ENCODE measurements around the gene CLDN6. TPM values are rescaled to one million over a fixed set of nuclear protein-coding genes. Genes with fewer than 3 reads are reported as not detected.

CLDN6 gene
- total and polyA plus RNA-seq, 2 of the 13 experiments (the other 11 are each of a cell fraction or from before 2014, with no cell fraction given) = 5.9 to 7.6 TPM

DNA sequence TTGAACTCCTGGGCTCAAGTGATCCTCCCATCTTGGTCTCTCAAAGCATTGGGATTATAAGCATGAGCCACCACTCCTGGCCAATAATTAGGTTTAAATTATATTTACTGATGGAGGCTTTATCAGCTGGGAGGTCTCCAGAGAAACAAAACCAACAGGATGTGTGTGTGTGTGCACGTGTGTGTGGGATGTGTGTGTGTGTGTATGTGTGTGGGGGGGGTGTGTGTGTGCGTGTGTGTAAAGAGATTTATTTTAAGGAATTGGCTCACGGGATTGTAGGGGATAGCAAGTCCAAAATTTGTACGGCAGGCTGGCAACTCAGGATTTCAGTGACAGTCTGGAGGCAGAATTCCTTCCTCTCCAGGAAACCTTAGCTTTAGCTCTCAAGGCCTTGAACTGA, 33.0 kb upstream of the CLDN6 start:
- Histone ChIP-seq H4K20me1 (ENCODE audit: insufficient read depth, low read length) (no peaks in the 10 kb centered on the region), H3K9me3 (ENCODE audit: low read length) (no peaks in the 10 kb centered on the region), H3K9ac (ENCODE audit: insufficient read depth, low read depth, low read length) (no peak overlapping the region), H3K4me1 (ENCODE audit: insufficient read depth, low read length) (peaks cover 2% of the 10 kb centered on the region; the same call in 1 of the 2 replicates), H3K79me2 (ENCODE audit: insufficient read depth, low read length) (no peaks in the 10 kb centered on the region), H3K27ac (ENCODE audit: extremely low read length, insufficient read depth, low read length) (no peak overlapping the region), H3K4me2 (ENCODE audit: low read depth, low read length) (no peak overlapping the region), H2AFZ (ENCODE audit: low read length) (no peak overlapping the region), H3K27me3 (ENCODE audit: control insufficient read depth in 1 of 2, insufficient read depth in 2 of 2, low read length in 2 of 2) (peaks cover 8 to 50% of the 10 kb centered on the region in 2 experiments), H3K36me3 (replicated peaks in 1 of 2; ENCODE audit: control insufficient read depth in 1 of 2, insufficient read depth in 2 of 2, low read length in 2 of 2) (no peaks in the 10 kb centered on the region), H3K4me3 (replicated peaks in 1 of 3; ENCODE audit: insufficient read depth in 1 of 3, low read depth in 2 of 3, low read length in 3 of 3) (no peak overlapping the region)
- no peak for FAIRE-seq
- no TSS peak for BruUV-seq (replicated peaks)
- POLR2A ChIA-PET = no interaction called here
- intact Hi-C loops (cut with micrococcal nuclease; ENCODE audit: unreplicated experiment) = no loop called here
- DNase-seq (ENCODE audit: low spot score) = no peak
- WGBS (ENCODE audit: low lambda C conversion rate) = 57% methylated on average over 4 of the region's 4 CpGs
- no peak for TF ChIP-seq ZNF430 (CRISPR knock-in tag; IDR thresholded peaks at IDR 0.05)
- TF ChIP-seq PPARG (CRISPR knock-in tag; conservative IDR thresholded peaks at IDR 0.05) = no peak
- TF ChIP-seq SOX13 (IDR thresholded peaks at IDR 0.05) = no peak
- TF ChIP-seq SOX13 (CRISPR knock-in tag; conservative IDR thresholded peaks at IDR 0.05 in 1 of 2, IDR thresholded peaks at IDR 0.05 in 1 of 2) = no peak
- TF ChIP-seq ZNF615 (CRISPR knock-in tag; IDR thresholded peaks at IDR 0.05; ENCODE audit: borderline replicate concordance) = no peak
- no peak for TF ChIP-seq ZMYM3 (CRISPR knock-in tag; IDR thresholded peaks at IDR 0.05)
- CTCF ChIA-PET (ENCODE audit: low intra/inter-chr PET ratio, low total read pairs) = no interaction called here
- in situ Hi-C loops (cut with HindIII; ENCODE audit: extremely low pct_ligation_motif_present, low pct_unique_long_range_greater_than_20kb) = no loop called here
- no peak for ATAC-seq

DNA sequence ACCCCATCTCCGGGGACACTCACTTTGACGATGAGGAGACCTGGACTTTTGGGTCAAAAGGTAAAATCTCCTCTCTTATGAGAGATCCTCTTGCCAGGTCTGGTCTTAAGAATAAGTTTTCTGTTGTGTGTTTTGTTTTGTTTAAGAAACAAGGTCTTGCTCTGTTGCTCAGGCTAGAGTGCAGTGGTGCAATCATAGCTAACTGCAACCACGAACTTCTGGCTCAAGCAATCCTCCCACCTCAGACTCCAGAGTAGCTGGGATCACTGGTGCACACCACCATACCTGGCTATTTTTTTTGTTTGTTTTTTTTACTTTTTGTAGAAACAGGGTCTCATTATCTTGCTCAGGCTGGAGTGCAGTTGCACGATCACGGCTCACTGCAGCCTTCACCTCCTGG, 32.5 kb upstream of the CLDN6 start:
- peaks cover 5% of the 10 kb centered on the region; the same call in 1 of the 2 replicates for H3K4me1 ChIP-seq (ENCODE audit: insufficient read depth, low read length)
- in situ Hi-C loops (cut with HindIII; ENCODE audit: extremely low pct_ligation_motif_present, low pct_unique_long_range_greater_than_20kb) = no loop called here
- no TSS peak for BruUV-seq (replicated peaks)
- H3K4me3 ChIP-seq (replicated peaks in 1 of 3; ENCODE audit: insufficient read depth in 1 of 3, low read depth in 2 of 3, low read length in 3 of 3) = no peak overlapping the region
- DNase-seq (ENCODE audit: low spot score) = no peak
- no peaks in the 10 kb centered on the region for H3K79me2 ChIP-seq (ENCODE audit: insufficient read depth, low read length)
- intact Hi-C loops (cut with micrococcal nuclease; ENCODE audit: unreplicated experiment) = no loop called here
- H3K36me3 ChIP-seq (replicated peaks in 1 of 2; ENCODE audit: control insufficient read depth in 1 of 2, insufficient read depth in 2 of 2, low read length in 2 of 2) = no peaks in the 10 kb centered on the region
- ChIA-PET CTCF (ENCODE audit: low intra/inter-chr PET ratio, low total read pairs) (no interaction called here), POLR2A (interaction anchor here (1.4 kb wide), 1 partner anchor 9 kb away, joined by 3 read pairs; no protein-coding TSS in a partner anchor)
- peaks cover 10 to 55% of the 10 kb centered on the region in 2 experiments for H3K27me3 ChIP-seq (ENCODE audit: control insufficient read depth in 1 of 2, insufficient read depth in 2 of 2, low read length in 2 of 2)
- no peak overlapping the region for H2AFZ ChIP-seq (ENCODE audit: low read length)
- H3K4me2 ChIP-seq (ENCODE audit: low read depth, low read length) = no peak overlapping the region
- no peaks in the 10 kb centered on the region for H4K20me1 ChIP-seq (ENCODE audit: insufficient read depth, low read length)
- H3K27ac ChIP-seq (ENCODE audit: extremely low read length, insufficient read depth, low read length) = no peak overlapping the region
- no peak for FAIRE-seq
- no peak overlapping the region for H3K9ac ChIP-seq (ENCODE audit: insufficient read depth, low read depth, low read length)
- no peak for ATAC-seq
- 19% methylated on average over 5 of the region's 5 CpGs for WGBS (ENCODE audit: low lambda C conversion rate)
- H3K9me3 ChIP-seq (ENCODE audit: low read length) = no peaks in the 10 kb centered on the region
- TF ChIP-seq REPIN1 (CRISPR knock-in tag; IDR thresholded peaks at IDR 0.05; ENCODE audit: borderline replicate concordance, low read depth) = no peak
- TF ChIP-seq, protein P1, sequence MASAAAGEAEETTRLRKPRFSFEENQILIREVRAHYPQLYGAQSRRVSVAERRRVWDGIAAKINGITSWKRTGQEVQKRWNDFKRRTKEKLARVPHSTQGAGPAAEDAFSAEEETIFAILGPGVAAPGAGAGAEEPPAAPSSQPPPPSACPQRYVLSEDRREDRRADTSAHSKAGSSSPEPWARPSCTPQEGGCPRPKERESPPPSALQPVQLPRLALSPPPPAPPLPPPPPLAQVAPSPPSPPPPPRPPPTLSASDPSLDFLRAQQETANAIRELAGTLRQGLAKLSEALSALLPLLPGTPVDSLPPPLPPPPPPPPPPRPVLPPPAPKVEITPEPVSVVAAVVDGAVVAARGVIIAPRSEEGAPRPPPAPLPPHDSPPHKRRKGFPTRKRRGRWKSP (CRISPR knock-in tag; IDR thresholded peaks at IDR 0.05) = no peak
- TF ChIP-seq ZNF296 (CRISPR knock-in tag; conservative IDR thresholded peaks at IDR 0.05) = no peak
- TF ChIP-seq, protein P2, sequence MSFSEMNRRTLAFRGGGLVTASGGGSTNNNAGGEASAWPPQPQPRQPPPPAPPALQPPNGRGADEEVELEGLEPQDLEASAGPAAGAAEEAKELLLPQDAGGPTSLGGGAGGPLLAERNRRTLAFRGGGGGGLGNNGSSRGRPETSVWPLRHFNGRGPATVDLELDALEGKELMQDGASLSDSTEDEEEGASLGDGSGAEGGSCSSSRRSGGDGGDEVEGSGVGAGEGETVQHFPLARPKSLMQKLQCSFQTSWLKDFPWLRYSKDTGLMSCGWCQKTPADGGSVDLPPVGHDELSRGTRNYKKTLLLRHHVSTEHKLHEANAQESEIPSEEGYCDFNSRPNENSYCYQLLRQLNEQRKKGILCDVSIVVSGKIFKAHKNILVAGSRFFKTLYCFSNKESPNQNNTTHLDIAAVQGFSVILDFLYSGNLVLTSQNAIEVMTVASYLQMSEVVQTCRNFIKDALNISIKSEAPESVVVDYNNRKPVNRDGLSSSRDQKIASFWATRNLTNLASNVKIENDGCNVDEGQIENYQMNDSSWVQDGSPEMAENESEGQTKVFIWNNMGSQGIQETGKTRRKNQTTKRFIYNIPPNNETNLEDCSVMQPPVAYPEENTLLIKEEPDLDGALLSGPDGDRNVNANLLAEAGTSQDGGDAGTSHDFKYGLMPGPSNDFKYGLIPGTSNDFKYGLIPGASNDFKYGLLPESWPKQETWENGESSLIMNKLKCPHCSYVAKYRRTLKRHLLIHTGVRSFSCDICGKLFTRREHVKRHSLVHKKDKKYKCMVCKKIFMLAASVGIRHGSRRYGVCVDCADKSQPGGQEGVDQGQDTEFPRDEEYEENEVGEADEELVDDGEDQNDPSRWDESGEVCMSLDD (CRISPR knock-in tag; IDR thresholded peaks at IDR 0.05; ENCODE audit: borderline replicate concordance) = no peak
- TF ChIP-seq, protein P3, sequence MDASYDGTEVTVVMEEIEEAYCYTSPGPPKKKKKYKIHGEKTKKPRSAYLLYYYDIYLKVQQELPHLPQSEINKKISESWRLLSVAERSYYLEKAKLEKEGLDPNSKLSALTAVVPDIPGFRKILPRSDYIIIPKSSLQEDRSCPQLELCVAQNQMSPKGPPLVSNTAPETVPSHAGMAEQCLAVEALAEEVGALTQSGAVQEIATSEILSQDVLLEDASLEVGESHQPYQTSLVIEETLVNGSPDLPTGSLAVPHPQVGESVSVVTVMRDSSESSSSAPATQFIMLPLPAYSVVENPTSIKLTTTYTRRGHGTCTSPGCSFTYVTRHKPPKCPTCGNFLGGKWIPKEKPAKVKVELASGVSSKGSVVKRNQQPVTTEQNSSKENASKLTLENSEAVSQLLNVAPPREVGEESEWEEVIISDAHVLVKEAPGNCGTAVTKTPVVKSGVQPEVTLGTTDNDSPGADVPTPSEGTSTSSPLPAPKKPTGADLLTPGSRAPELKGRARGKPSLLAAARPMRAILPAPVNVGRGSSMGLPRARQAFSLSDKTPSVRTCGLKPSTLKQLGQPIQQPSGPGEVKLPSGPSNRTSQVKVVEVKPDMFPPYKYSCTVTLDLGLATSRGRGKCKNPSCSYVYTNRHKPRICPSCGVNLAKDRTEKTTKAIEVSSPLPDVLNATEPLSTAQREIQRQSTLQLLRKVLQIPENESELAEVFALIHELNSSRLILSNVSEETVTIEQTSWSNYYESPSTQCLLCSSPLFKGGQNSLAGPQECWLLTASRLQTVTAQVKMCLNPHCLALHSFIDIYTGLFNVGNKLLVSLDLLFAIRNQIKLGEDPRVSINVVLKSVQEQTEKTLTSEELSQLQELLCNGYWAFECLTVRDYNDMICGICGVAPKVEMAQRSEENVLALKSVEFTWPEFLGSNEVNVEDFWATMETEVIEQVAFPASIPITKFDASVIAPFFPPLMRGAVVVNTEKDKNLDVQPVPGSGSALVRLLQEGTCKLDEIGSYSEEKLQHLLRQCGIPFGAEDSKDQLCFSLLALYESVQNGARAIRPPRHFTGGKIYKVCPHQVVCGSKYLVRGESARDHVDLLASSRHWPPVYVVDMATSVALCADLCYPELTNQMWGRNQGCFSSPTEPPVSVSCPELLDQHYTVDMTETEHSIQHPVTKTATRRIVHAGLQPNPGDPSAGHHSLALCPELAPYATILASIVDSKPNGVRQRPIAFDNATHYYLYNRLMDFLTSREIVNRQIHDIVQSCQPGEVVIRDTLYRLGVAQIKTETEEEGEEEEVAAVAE (CRISPR knock-in tag; IDR thresholded peaks at IDR 0.05; ENCODE audit: borderline replicate concordance) = no peak
